ENCODE measurements around the gene PTPRE.

DNA sequence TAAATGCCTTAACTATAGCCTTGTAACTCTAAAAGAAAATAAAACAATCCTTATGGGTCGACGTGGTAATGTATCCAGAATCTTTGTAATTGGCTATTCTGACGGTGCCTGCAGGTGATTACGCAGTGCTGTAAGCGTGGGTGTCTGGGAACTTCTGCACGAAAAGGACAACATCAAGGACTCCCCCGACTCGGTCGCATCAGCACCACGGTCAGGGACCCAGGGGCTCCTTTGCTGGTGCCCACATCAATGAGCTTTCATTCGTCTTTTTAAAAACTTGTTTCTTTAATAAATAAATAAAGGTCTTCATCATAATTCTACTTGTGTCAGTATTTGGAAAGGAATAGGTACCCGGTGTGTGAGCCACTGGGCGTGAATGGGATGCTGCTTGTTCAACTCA is 206.1 kb downstream of the PTPRE start:
- TF ChIP-seq, protein P1, sequence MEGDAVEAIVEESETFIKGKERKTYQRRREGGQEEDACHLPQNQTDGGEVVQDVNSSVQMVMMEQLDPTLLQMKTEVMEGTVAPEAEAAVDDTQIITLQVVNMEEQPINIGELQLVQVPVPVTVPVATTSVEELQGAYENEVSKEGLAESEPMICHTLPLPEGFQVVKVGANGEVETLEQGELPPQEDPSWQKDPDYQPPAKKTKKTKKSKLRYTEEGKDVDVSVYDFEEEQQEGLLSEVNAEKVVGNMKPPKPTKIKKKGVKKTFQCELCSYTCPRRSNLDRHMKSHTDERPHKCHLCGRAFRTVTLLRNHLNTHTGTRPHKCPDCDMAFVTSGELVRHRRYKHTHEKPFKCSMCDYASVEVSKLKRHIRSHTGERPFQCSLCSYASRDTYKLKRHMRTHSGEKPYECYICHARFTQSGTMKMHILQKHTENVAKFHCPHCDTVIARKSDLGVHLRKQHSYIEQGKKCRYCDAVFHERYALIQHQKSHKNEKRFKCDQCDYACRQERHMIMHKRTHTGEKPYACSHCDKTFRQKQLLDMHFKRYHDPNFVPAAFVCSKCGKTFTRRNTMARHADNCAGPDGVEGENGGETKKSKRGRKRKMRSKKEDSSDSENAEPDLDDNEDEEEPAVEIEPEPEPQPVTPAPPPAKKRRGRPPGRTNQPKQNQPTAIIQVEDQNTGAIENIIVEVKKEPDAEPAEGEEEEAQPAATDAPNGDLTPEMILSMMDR (conservative IDR thresholded peaks at IDR 0.05; ENCODE audit: low read length): no peak
- TF ChIP-seq EZH2phosphoT487 (IDR thresholded peaks at IDR 0.05; ENCODE audit: borderline replicate concordance): no peak

Measured in Loucy (cell line).